ENCODE results near the gene TMPRSS13.

- TF ChIP-seq CTCF (IDR thresholded peaks at IDR 0.05) (no peak), POLR2A (IDR thresholded peaks at IDR 0.05) (no peak)
These were observed 58.0 kb downstream of the TMPRSS13 start for GRCh38 chr11:117871160-117871559.

Measured in esophagus squamous epithelium (tissue), 4 donors.